Esophagus muscularis mucosa (tissue), 3 donors: ENCODE measurements around the gene ANHX.

Source experiments
- CTCF ChIP-seq, 3 experiments: fragments of 200-600 bp in 2 of 3; fragments of 450-650 bp in 1 of 3; sonication (generic) in 2 of 3; IDR thresholded peaks; one replicate each; pipeline ENCODE4 v1.5.1; 2017 to 2019; ENCODE audit warnings: antibody characterized with exemption in 3 of 3, mild to moderate bottlenecking in 2 of 3, moderate library complexity in 1 of 3
- POLR2A ChIP-seq: fragments of 450-650 bp; IDR thresholded peaks from one replicate; pipeline ENCODE4 v1.6.1; 2017; ENCODE audit warnings: antibody characterized with exemption, moderate library complexity, mild to moderate bottlenecking, low read depth
- POLR2AphosphoS5 ChIP-seq, 2 donors: sonication (generic); formaldehyde crosslinking; IDR thresholded peaks; one replicate each; pipeline ENCODE4 v1.6.1; 2017; ENCODE audit warnings: antibody characterized with exemption in 2 of 2

GRCh38 chr12:133227281-133227852 lies 8.3 kb downstream of the ANHX start:
- TF ChIP-seq POLR2A, result no peak
- TF ChIP-seq POLR2AphosphoS5 (IDR thresholded peaks at IDR 0.05), result no peak
- TF ChIP-seq CTCF (IDR thresholded peaks at IDR 0.05), result no peak
